ENCODE data around the gene WWC1. TPM values are rescaled to one million over a fixed set of nuclear protein-coding genes. Genes with fewer than 3 reads are reported as not detected.

Gene WWC1
- total RNA-seq, 3 donors from 2014 or later = 14.7 to 37.0 (median 17.2) TPM

GRCh38 chr5:168260353-168261226 lies 30.9 kb upstream of the WWC1 start:
- no peak for TF ChIP-seq CTCF (IDR thresholded peaks at IDR 0.05)
- no peaks in the 10 kb centered on the region for H3K36me3 ChIP-seq (ENCODE audit: low read depth)
- peaks cover 18% of the 10 kb centered on the region for H3K4me1 ChIP-seq (ENCODE audit: low read depth)
- no peak overlapping the region for H3K4me3 ChIP-seq
- ATAC-seq = peak; percentile 93
- H3K9me3 ChIP-seq = no peaks in the 10 kb centered on the region
- intact Hi-C loops (cut with DNase I, micrococcal nuclease) = no loop called here
- peak in 1 of 3 donors; percentile 54 for DNase-seq

- no peak for DNase-seq
- H3K9me3 ChIP-seq = no peaks in the 10 kb centered on the region
- peaks cover 18% of the 10 kb centered on the region for H3K4me1 ChIP-seq (ENCODE audit: low read depth)
- no peak overlapping the region for H3K4me3 ChIP-seq
- no peaks in the 10 kb centered on the region for H3K36me3 ChIP-seq (ENCODE audit: low read depth)
- intact Hi-C loops (cut with DNase I, micrococcal nuclease) = no loop called here
- no peak for ATAC-seq
- no peak for TF ChIP-seq CTCF (IDR thresholded peaks at IDR 0.05)
Observed at GRCh38 chr5:168261227-168261571, 30.2 kb upstream of the WWC1 start.

- peak; percentile 42 for ATAC-seq
- Histone ChIP-seq H3K4me1 (ENCODE audit: low read depth) (peaks cover 18% of the 10 kb centered on the region), H3K4me3 (no peak overlapping the region), H3K9me3 (no peaks in the 10 kb centered on the region), H3K36me3 (ENCODE audit: low read depth) (no peaks in the 10 kb centered on the region)
- no peak for TF ChIP-seq CTCF (IDR thresholded peaks at IDR 0.05)
- intact Hi-C loops (cut with DNase I, micrococcal nuclease) = no loop called here
- DNase-seq = peak; percentile 58 to 64 (median 58)
Observed at GRCh38 chr5:168262042-168262743, 29.3 kb upstream of the WWC1 start.

GRCh38 chr5:168263121-168263520 lies 28.3 kb upstream of the WWC1 start:
- TF ChIP-seq CTCF (IDR thresholded peaks at IDR 0.05) = no peak
- peaks cover 18% of the 10 kb centered on the region for H3K4me1 ChIP-seq (ENCODE audit: low read depth)
- intact Hi-C loops (cut with DNase I, micrococcal nuclease) = no loop called here
- no peak for DNase-seq
- H3K36me3 ChIP-seq (ENCODE audit: low read depth) = no peaks in the 10 kb centered on the region
- H3K9me3 ChIP-seq = no peaks in the 10 kb centered on the region
- H3K4me3 ChIP-seq = no peak overlapping the region
- ATAC-seq = no peak

GRCh38 chr5:168266016-168266415 lies 25.4 kb upstream of the WWC1 start:
- H3K4me1 ChIP-seq (ENCODE audit: low read depth) = peaks cover 25% of the 10 kb centered on the region
- DNase-seq (no peak), ATAC-seq (no peak)
- no peak for TF ChIP-seq CTCF (IDR thresholded peaks at IDR 0.05)
- H3K36me3 ChIP-seq (ENCODE audit: low read depth) = no peaks in the 10 kb centered on the region
- no peaks in the 10 kb centered on the region for H3K9me3 ChIP-seq
- H3K4me3 ChIP-seq = no peak overlapping the region
- intact Hi-C loops (cut with DNase I, micrococcal nuclease) = no loop called here
